H1 (cell line): Measurements from ENCODE around the gene CAMKK1. TPM values are rescaled to one million over a fixed set of nuclear protein-coding genes. Genes with fewer than 3 reads are reported as not detected.

ENCODE experiments used
- CTCF ChIA-PET: fragments of 300-600 bp; sonication (Branson Sonifier 250); formaldehyde crosslinking; loops from one replicate; lab custom pipeline; 2021; ENCODE audit not compliant: partially characterized antibody; lab: Charles Lee
- POLR2A ChIA-PET: fragments of 300-600 bp; sonication (Branson Sonifier 250); formaldehyde crosslinking; loops from one replicate; lab custom pipeline; 2021; ENCODE audit warnings: inconsistent platforms; ENCODE audit not compliant: partially characterized antibody; lab: Charles Lee
- DNase-seq, 2 experiments: peaks; one replicate each; pipeline versions ENCODE4 v3.0.0 to v3.0.0-alpha.2; 2010 to 2022; ENCODE audit warnings: low spot score in 2 of 2, low read depth in 1 of 2, mixed read lengths in 1 of 2
- FAIRE-seq: peaks from 2 replicates; lab custom pipeline; 2011; peaks lifted over from hg19 to GRCh38; lab: Jason Lieb, UNC
- H2AFZ ChIP-seq: 2 replicates; pipeline ENCODE4 v1.8.1; 2012; ENCODE audit warnings: low read length, inconsistent platforms
- H2AK5ac ChIP-seq: 2 replicates; pipeline ENCODE4 v1.6.1; 2013; ENCODE audit warnings: low read depth, low read length
- H2BK120ac ChIP-seq: replicated peaks from 2 replicates; pipeline ENCODE3; 2013; ENCODE audit warnings: low read depth, low read length, inconsistent platforms
- H2BK12ac ChIP-seq: 2 replicates; pipeline ENCODE4 v1.6.1; 2013; ENCODE audit warnings: low read depth, low read length
- H2BK15ac ChIP-seq: 2 replicates; pipeline ENCODE4 v1.6.1; 2013; ENCODE audit warnings: low read length
- H2BK20ac ChIP-seq: 2 replicates; pipeline ENCODE4 v1.6.1; 2013; ENCODE audit warnings: low read length
- H2BK5ac ChIP-seq: 2 replicates; pipeline ENCODE4 v1.6.1; 2013; ENCODE audit warnings: low read depth, low read length
- H3K14ac ChIP-seq: 2 replicates; pipeline ENCODE4 v1.6.1; 2013; ENCODE audit warnings: inconsistent platforms; ENCODE audit not compliant: insufficient read length
- H3K18ac ChIP-seq: 2 replicates; pipeline ENCODE4 v1.6.1; 2013; ENCODE audit warnings: low read length; ENCODE audit errors: extremely low read depth
- H3K23ac ChIP-seq: 2 replicates; pipeline ENCODE4 v1.6.1; 2013; ENCODE audit warnings: inconsistent platforms; ENCODE audit not compliant: insufficient read length
- H3K23me2 ChIP-seq: 2 replicates; pipeline ENCODE4 v1.6.1; 2013; ENCODE audit warnings: low read depth, low read length
- H3K27ac ChIP-seq: 2 replicates; pipeline ENCODE4 v1.6.1; 2011; ENCODE audit warnings: low read depth, low read length, inconsistent platforms
- H3K27me3 ChIP-seq, 4 experiments: replicated peaks in 1 of 4; 1 replicate in 1 of 4; 2 replicates in 3 of 4; pipeline versions ENCODE4 v1.6.1 to v1.8.1; 2011 to 2013; ENCODE audit warnings: low read length in 3 of 4, mild to moderate bottlenecking in 3 of 4, inconsistent platforms in 2 of 4, mixed read lengths in 2 of 4, moderate library complexity in 1 of 4; ENCODE audit not compliant: control insufficient read depth in 3 of 4, insufficient read depth in 3 of 4; ENCODE audit errors: extremely low read depth in 1 of 4
- H3K36me3 ChIP-seq, 4 experiments: 2 replicates each; pipeline versions ENCODE4 v1.6.1 to v1.8.1; 2011 to 2013; ENCODE audit warnings: mild to moderate bottlenecking in 4 of 4, low read length in 3 of 4, moderate library complexity in 2 of 4, control low read depth in 1 of 4, inconsistent platforms in 1 of 4; ENCODE audit not compliant: insufficient read depth in 4 of 4, control insufficient read depth in 2 of 4
- H3K4ac ChIP-seq: replicated peaks from 2 replicates; pipeline ENCODE3; 2013; ENCODE audit warnings: low read length, low read depth, mixed read lengths, inconsistent platforms; ENCODE audit not compliant: insufficient read length
- H3K4me1 ChIP-seq, 4 experiments: replicated peaks in 1 of 4; 1 replicate in 1 of 4; 2 replicates in 3 of 4; pipeline versions ENCODE4 v1.6.1 to v1.8.1; 2011 to 2013; ENCODE audit warnings: low read length in 3 of 4, inconsistent platforms in 2 of 4, mixed read lengths in 1 of 4; ENCODE audit not compliant: insufficient read depth in 4 of 4, control insufficient read depth in 3 of 4
- H3K4me2 ChIP-seq, 2 experiments: 2 replicates each; pipeline versions ENCODE4 v1.6.1 to v1.8.1; 2011 to 2013; ENCODE audit warnings: low read depth in 2 of 2, low read length in 2 of 2, control low read depth in 1 of 2, inconsistent platforms in 1 of 2, mild to moderate bottlenecking in 1 of 2; ENCODE audit not compliant: insufficient read depth in 1 of 2
- H3K4me3 ChIP-seq, 4 experiments: fragments of 200-600, 300-600 bp in 1 of 4; sonication (generic), shearing (Covaris generic), sonication (Bioruptor Twin) in 1 of 4; 2 replicates each; pipeline versions ENCODE4 v1.5.1 to v1.8.1; 2011 to 2016; ENCODE audit warnings: low read length in 4 of 4, low read depth in 3 of 4, control low read depth in 2 of 4, inconsistent platforms in 2 of 4, mild to moderate bottlenecking in 2 of 4, mixed read lengths in 1 of 4, moderate library complexity in 1 of 4; ENCODE audit not compliant: insufficient read depth in 2 of 4; ENCODE audit errors: extremely low read depth in 1 of 4
- H3K56ac ChIP-seq: replicated peaks from 2 replicates; pipeline ENCODE3; 2013; ENCODE audit warnings: low read depth, mild to moderate bottlenecking, mixed read lengths, low read length, inconsistent platforms; ENCODE audit not compliant: insufficient read length
- H3K79me1 ChIP-seq: 2 replicates; pipeline ENCODE4 v1.6.1; 2013; ENCODE audit warnings: low read depth, low read length, control low read depth
- H3K79me2 ChIP-seq, 2 experiments: 2 replicates each; pipeline versions ENCODE4 v1.6.1 to v1.8.1; 2012 to 2013; ENCODE audit warnings: low read length in 2 of 2, mild to moderate bottlenecking in 2 of 2, inconsistent platforms in 1 of 2; ENCODE audit not compliant: insufficient read depth in 2 of 2, control insufficient read depth in 1 of 2
- H3K9ac ChIP-seq, 4 experiments: replicated peaks in 1 of 4; 1 replicate in 1 of 4; 2 replicates in 3 of 4; pipeline versions ENCODE4 v1.6.1 to v1.8.1; 2011 to 2013; ENCODE audit warnings: low read depth in 3 of 4, low read length in 3 of 4, control low read depth in 2 of 4, mild to moderate bottlenecking in 2 of 4, moderate library complexity in 2 of 4, inconsistent platforms in 1 of 4; ENCODE audit errors: extremely low read depth in 1 of 4
- H3K9me3 ChIP-seq, 2 experiments: 2 replicates each; pipeline versions ENCODE4 v1.6.1 to v1.8.1; 2012 to 2013; ENCODE audit warnings: mild to moderate bottlenecking in 2 of 2, moderate library complexity in 2 of 2, control low read depth in 1 of 2, inconsistent platforms in 1 of 2, low read depth in 1 of 2, low read length in 1 of 2, mixed read lengths in 1 of 2; ENCODE audit not compliant: insufficient read depth in 2 of 2
- H4K20me1 ChIP-seq, 2 experiments: replicated peaks in 1 of 2; 2 replicates each; pipeline versions ENCODE3 to v1.8.1; 2011 to 2013; ENCODE audit warnings: inconsistent platforms in 2 of 2, low read length in 2 of 2, mild to moderate bottlenecking in 1 of 2; ENCODE audit not compliant: insufficient read depth in 2 of 2, control insufficient read depth in 1 of 2
- H4K5ac ChIP-seq: 2 replicates; pipeline ENCODE4 v1.6.1; 2013; ENCODE audit warnings: low read length, low read depth, mixed read lengths, inconsistent platforms; ENCODE audit not compliant: insufficient read length
- H4K8ac ChIP-seq: 2 replicates; pipeline ENCODE4 v1.8.0; 2013; ENCODE audit warnings: mild to moderate bottlenecking, moderate library complexity, low read length, inconsistent platforms; ENCODE audit not compliant: insufficient read depth; ENCODE audit errors: extremely low read depth
- H4K91ac ChIP-seq: replicated peaks from 2 replicates; pipeline ENCODE3; 2013; ENCODE audit warnings: low read length, mixed read lengths, inconsistent platforms; ENCODE audit not compliant: insufficient read length
- ATF2 ChIP-seq: IDR thresholded peaks from 2 replicates; pipeline ENCODE4 v1.6.1; 2012; ENCODE audit warnings: low read length, inconsistent platforms
- CBX5 ChIP-seq: fragments of 300-800, 300-1000 bp; sonication (generic); IDR thresholded peaks from 2 replicates; pipeline ENCODE4 v1.7.1; 2016; ENCODE audit warnings: antibody characterized with exemption, low read length, low read depth
- CREB1 ChIP-seq: IDR thresholded peaks from 2 replicates; pipeline ENCODE4 v1.6.1; 2012; ENCODE audit warnings: inconsistent platforms
- E2F6 ChIP-seq: IDR thresholded peaks from 2 replicates; pipeline ENCODE4 v1.6.1; 2012; ENCODE audit warnings: inconsistent platforms
- EGR1 ChIP-seq: IDR thresholded peaks from 2 replicates; pipeline ENCODE4 v1.6.1; 2011; ENCODE audit warnings: low read depth, low read length, borderline replicate concordance
- EZH2 ChIP-seq: fragments of 200-600 bp; sonication (generic); IDR thresholded peaks from 2 replicates; pipeline ENCODE4 v1.7.1; 2012; ENCODE audit warnings: low read depth, mild to moderate bottlenecking, moderate library complexity, low read length, inconsistent platforms; ENCODE audit not compliant: severe bottlenecking
- SIRT6 ChIP-seq: IDR thresholded peaks from one replicate; pipeline ENCODE4 v1.7.1; 2012; ENCODE audit warnings: low read length, inconsistent platforms
- TBP ChIP-seq: IDR thresholded peaks from 2 replicates; pipeline ENCODE4 v1.6.1; 2011; ENCODE audit warnings: low read depth, low read length, improper control_type of control experiment
- ZNF274 ChIP-seq: IDR thresholded peaks from 2 replicates; pipeline ENCODE4 v1.7.0; 2012; ENCODE audit warnings: low read length, borderline replicate concordance; ENCODE audit errors: extremely low read depth
- WGBS, 2 experiments: shearing (Covaris generic) in 1 of 2; methylation state at CpG; one replicate each; pipeline versions ENCODE4 v1.1.6 to v1.1.7; 2013 to 2015; ENCODE audit warnings: low lambda C conversion rate in 2 of 2, mixed read lengths in 2 of 2, inconsistent platforms in 1 of 2, low coverage in 1 of 2, missing lambda C conversion rate in 1 of 2; ENCODE audit not compliant: insufficient replicate concordance in 2 of 2, insufficient coverage in 1 of 2, insufficient read length in 1 of 2; ENCODE audit errors: extremely low coverage in 1 of 2, missing lambda C conversion rate in 1 of 2; 5-methylcytosine and 5-hydroxymethylcytosine counted together
- polyA plus RNA-seq, 7 experiments: library from polyadenylated mRNA; depleted of rRNA in 3 of 7; stranded (reverse) in 5 of 7; unstranded in 2 of 7; fragments of >200 nt in 5 of 7; fragments of 200-250 nt in 2 of 7; gene quantifications; 1 replicate in 5 of 7; 2 replicates in 1 of 7; 4 replicates in 1 of 7; pipeline versions ENCODE4 v1.2.1 to v1.2.3, GENCODE V29; 2011 to 2013; ENCODE audit warnings: missing spikeins in 2 of 7, mixed read lengths in 2 of 7
- total RNA-seq: library from RNA; stranded (reverse); fragmentation: NEBNext Ultra II Directional; extraction: Animal tissue kit (Norgen Biotek cat#: 25700); gene quantifications from 2 replicates; pipeline ENCODE4 v1.2.1, GENCODE V29; 2021

Gene CAMKK1
- total and polyA plus RNA-seq, 2 of the 8 experiments (the other 6 are each of a cell fraction or from before 2014, with no cell fraction given) = 7.1 to 7.6 TPM

- no peak for TF ChIP-seq EZH2
- no peak for TF ChIP-seq ZNF274
- no peak for TF ChIP-seq ATF2
- TF ChIP-seq SIRT6 = no peak
- no peak for TF ChIP-seq TBP
- no peak for TF ChIP-seq CBX5
- no peak for TF ChIP-seq EGR1
- TF ChIP-seq E2F6 = no peak
- no peak for TF ChIP-seq CREB1
- Histone ChIP-seq H2BK5ac (no peak overlapping the region), H3K4me2 (no peak overlapping the region), H2BK120ac (no peak overlapping the region), H2BK20ac (no peak overlapping the region), H2BK12ac (no peak overlapping the region), H3K18ac (no peak overlapping the region), H3K4me3 (no peak overlapping the region), H3K79me1 (no peaks in the 10 kb centered on the region), H3K4ac (no peak overlapping the region), H4K91ac (no peak overlapping the region), H3K23me2 (no peaks in the 10 kb centered on the region), H2AK5ac (no peak overlapping the region), H3K79me2 (no peaks in the 10 kb centered on the region), H3K9ac (no peak overlapping the region; a peak in 1 of 7 replicates), H3K27me3 (no peaks in the 10 kb centered on the region), H4K5ac (no peak overlapping the region), H3K56ac (no peak overlapping the region), H3K14ac (no peak overlapping the region), H2AFZ (no peak overlapping the region), H4K8ac (no peak overlapping the region; the same call in 1 of the 2 replicates), H3K9me3 (no peaks in the 10 kb centered on the region), H3K36me3 (peaks cover 18 to 81% (median 64%) of the 10 kb centered on the region in 4 experiments), H3K27ac (no peak overlapping the region), H3K4me1 (no peaks in the 10 kb centered on the region), H2BK15ac (no peak overlapping the region), H3K23ac (no peak overlapping the region), H4K20me1 (peaks cover 3 to 7% of the 10 kb centered on the region in 2 experiments)
- no peak for FAIRE-seq
- no peak for DNase-seq
- WGBS, 2 experiments = 95% methylated on average over 9 of the region's 9 CpGs; no CpG with 5 or more reads in 1 of the 2 experiments
- ChIA-PET POLR2A (interaction anchor here (1.5 kb wide), 1 partner anchor 10 kb away, joined by 5 read pairs; no protein-coding TSS in a partner anchor), CTCF (interaction anchor here (0.7 to 2.3 kb wide), 6 partner anchors 10 to 217 kb away, joined by 3 to 6 read pairs (median 4); no protein-coding TSS in a partner anchor)
These were observed 71.8 kb downstream of the CAMKK1 start for GRCh38 chr17:3821101-3821500.
